GM03348 (cell line): ENCODE measurements around the gene TNFAIP3.

Experiments used
- DNase-seq: peaks from one replicate; pipeline ENCODE4 v3.0.0; 2012; ENCODE audit warnings: low spot score

Gene TNFAIP3

GRCh38 chr6:137903274-137903932 is 36.3 kb downstream of the TNFAIP3 start:
- DNase-seq: no peak

- DNase-seq: no peak
These were observed 37.1 kb downstream of the TNFAIP3 start for GRCh38 chr6:137903933-137904821.

GRCh38 chr6:137904822-137905617 is 38.0 kb downstream of the TNFAIP3 start:
- peak; percentile 39 for DNase-seq

- DNase-seq: no peak
These were observed 39.0 kb downstream of the TNFAIP3 start for GRCh38 chr6:137906020-137906472.

- DNase-seq: no peak
These were observed 40.1 kb downstream of the TNFAIP3 start for GRCh38 chr6:137907170-137907569.

DNA sequence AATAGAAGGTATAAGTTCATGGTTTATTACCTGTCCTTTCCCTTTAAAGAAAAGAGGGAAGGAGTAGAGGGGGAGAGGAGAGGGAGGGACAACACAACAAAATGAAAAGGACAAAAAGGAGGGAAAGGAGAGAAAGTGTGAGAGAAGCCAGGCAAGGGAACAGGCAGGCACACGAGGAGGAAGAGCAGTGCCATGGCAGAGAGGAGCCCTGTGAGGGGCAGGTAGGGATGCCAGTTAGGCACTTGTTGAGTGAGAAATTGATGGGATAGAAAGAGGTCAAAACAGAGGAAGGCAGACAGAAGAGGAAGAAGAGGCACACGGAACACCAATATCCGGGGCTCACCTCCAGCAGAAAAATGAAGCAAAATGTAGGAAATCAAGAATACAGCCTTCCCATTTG is 42.5 kb downstream of the TNFAIP3 start:
- no peak for DNase-seq

DNA sequence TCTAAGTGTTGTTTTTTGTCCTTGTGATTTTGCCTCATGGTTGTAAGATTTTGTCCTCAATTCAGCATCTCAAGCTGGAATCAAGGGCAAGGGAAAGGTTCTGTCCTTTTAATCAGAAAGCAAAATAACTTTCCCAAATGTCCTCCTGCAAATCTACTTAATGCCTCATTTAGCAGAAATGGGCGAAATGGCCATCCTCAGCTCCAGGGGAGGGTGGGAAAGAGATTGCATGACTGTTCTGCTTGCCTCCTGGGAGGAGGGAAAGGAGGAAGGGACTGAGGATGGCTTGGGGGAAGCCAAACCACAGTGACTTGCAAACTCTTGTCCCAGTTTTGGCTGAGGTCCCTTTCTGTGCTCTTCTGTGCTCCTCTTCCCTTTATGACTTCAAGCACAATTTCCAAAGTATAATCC is 43.4 kb downstream of the TNFAIP3 start:
- no peak for DNase-seq

DNA sequence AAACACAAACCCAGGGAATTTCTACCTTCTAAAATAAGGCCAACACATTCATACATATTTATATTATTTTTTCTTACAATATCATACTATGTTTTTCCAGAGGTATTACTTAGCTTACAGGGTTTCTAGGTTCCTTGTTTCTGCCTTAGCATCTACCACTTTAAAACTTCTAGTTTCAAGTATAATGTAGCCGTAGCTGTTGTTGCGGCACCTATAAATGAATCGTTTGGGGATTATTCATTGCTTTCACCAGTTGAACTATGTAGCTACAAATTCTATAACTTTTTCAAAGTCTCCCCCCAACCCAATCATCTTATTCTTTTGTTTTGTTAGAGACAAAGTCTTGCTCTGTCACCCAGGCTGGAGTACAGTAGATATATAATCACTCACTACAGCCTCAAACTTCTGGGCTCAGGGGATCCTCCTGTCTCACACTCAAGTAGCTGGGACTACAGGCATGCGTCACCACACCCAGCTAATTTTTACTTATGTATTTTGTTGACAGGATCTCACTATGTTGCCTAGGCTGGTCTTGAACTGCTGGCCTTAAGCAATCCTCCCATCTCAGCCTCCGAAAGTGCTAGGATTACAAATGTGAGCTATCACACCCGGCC is 43.9 kb downstream of the TNFAIP3 start:
- no peak for DNase-seq

GRCh38 chr6:137911675-137912191 is 44.7 kb downstream of the TNFAIP3 start:
- no peak for DNase-seq

DNA sequence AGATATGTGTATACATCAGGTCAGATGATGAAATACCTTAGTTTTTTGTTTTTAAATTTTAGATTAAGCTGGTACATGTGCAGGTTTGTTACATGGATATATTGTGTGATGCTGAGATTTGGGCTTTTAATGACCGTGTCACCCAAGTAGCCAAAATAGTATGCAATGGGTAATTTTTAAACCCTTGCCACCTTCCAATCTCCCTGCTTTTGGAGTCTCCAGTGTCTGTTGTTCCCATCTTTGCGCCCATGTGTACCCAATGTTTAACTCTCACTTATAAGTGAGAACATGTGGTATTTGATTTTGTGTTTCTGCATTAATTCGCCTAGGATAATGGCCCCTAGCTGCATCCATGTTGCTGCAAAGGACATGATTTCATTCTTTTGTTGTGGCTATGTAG is 45.8 kb downstream of the TNFAIP3 start:
- DNase-seq: no peak

DNA sequence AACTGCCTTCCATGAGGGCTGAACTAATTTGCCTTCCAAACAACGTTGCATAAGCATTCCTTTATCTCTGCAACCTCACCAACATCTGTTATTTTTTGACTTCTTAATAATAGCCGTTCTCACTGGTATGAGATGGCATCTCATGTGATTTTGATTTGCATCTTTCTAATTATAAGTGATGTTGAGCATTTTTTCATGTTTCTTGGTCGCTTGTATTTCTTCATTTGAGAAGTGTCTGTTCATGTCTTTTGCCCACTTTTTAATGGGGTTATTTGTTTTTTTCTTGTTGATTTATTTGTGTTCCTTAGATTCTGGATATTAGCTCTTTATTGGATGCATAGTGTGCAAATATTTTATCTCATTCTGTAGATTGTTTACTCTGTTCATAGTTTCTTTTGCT is 46.4 kb downstream of the TNFAIP3 start:
- no peak for DNase-seq

DNA sequence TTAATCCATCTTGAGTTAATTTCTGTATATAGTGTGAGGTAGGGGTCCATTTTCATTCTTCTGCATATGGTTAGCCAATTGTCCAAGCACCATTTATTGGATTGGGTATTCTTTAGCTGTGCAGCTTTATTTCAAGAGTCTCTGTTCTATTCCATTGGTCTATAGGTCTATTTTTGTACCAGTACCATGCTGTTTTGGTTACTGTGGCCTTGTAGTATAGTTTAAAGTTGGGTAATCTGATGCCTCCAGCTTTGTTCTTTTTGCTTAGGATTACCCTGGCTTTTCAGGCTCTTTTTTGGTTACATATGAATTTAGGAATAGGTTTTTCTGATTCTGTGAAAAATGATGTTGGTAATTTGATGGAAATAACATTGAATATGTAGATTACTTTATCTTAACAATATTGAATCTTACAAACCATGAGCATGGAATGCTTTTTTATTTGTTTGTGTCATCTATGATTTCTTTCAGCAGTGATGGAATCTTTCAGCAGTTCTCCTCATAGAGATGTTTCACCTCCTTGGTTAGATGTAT is 47.0 kb downstream of the TNFAIP3 start:
- DNase-seq: no peak

DNA sequence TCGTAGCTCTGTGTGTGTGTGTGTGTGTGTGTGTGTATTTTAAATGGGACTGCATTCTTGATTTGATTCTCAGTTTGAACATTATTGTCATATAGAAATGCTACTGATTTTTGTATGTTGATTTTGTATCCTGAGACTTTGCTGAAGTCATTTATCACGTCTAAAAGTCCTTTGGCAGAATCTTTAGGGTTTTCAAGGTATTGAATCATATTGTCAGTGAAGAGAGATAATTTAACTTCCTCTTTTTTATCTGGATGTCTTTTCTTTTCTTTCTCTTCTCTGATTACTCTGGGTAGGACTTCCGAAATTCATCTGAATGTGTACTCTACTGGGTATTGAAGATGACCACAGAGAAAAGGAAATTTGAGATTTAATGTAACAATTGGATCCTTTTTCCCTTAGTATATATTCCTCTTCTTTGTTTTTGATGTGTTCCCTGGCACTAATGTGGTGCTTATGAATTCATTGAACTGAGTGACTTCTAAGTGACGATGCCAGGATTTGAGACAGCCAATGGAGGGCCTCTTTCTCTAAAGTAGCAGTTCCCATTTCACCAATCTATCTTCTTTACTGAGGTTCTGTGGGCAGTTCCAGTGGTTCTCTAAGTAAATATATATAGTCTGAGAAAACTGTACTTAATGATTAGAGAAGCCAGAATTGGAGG is 47.6 kb downstream of the TNFAIP3 start:
- DNase-seq: no peak

DNA sequence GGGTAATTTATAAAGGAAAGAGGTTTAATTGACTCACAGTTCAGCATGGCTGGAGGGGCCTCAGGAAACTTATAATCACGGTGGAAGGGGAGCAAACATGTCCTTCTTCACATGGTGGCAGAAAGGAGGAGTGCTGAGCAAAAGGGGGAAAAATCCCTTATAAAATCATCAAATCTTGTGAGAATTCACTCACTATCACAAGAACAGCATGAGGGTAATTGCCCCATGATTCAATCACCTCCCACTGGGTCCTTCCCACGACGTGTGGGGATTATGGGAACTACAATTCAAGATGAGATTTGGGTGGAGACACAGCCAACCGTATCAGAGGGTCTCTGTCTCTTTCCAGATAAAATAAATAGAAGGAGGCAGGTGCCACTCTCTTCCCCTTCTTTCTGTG is 48.7 kb downstream of the TNFAIP3 start:
- DNase-seq: no peak

GRCh38 chr6:137917551-137918325 is 50.7 kb downstream of the TNFAIP3 start:
- DNase-seq: no peak

- no peak for DNase-seq
These were observed 52.4 kb downstream of the TNFAIP3 start for GRCh38 chr6:137919502-137919823.

GRCh38 chr6:137919837-137920730 is 53.0 kb downstream of the TNFAIP3 start:
- no peak for DNase-seq

DNA sequence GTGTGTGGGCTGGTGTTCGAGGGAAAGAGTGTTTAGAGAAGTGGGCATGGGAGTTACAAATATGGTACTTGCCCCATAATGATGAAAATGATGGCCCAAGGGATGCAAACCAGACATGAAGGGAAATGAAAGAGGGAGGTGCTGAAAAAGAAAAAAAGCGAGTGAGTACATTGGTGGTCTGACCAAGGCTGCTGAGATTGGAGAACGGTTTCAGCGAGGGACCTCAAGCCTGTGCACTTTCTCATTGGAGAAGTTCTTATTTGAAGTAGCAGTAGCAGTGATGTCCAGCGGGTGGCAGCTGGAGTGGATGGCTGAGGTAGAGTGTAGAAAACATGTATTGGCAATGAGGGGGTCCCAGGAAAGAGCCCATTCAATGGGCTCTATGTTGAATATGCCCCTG is 54.8 kb downstream of the TNFAIP3 start:
- no peak for DNase-seq

DNA sequence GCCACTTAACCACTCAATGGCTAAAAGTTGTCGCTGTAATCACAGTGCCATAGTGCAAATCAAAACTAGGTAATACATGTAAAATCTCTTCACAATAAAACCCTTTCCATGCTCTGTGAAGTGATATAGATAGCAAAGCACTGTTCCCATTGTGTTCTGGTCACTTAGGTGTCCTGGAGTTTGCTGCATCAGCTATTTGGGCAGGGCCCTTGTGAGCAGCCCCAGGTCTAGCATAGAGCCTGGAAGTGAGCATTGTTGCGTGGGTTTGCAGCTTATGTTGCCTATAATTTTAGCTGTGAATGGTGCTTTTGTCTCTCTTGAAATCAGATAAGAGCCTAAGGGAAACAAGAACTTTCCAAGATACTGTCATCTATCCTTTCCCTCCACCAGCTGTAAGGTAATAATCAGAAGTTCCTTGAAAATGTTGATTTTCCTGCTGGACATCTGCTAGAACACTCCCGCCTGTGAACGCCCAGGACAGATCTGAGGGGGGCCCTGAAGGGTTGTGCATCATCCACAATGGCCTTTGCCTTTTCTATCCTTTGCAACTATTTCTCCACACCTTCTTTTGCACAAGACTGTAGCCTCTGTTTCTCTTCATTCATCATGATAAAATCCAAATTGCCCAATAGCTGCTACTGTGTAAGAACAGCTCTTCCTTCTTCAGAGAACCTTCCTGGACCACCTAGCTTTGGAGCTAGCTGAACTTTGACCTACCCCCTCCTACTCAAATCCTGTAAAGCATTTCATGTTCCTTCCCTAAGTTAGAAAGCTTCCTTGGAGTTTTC is 57.0 kb downstream of the TNFAIP3 start:
- DNase-seq: no peak
